D341Med (cell line): ENCODE data around the gene KHDC1.
"Not testable (repeated sequence)": the region's sequence is repeated elsewhere in the genome, so short reads cannot be mapped to it uniquely, and the experiment has no call there.

Experiments used
- DNase-seq: peaks from one replicate; pipeline ENCODE4 v3.0.0; 2012; ENCODE audit warnings: low spot score

KHDC1 gene

GRCh38 chr6:73262671-73263569 lies at the start of gene KHDC1:
Gene KHDC1, minus strand, starts transcription at chr6:73263196. Its CDS starts 20,679 bp downstream, at chr6:73242517.
- peak; percentile 93 for DNase-seq

- not testable (repeated sequence) for DNase-seq
These were observed 47.5 kb upstream of the KHDC1 start for GRCh38 chr6:73310503-73310845.

GRCh38 chr6:73309785-73310502 lies 46.9 kb upstream of the KHDC1 start:
- peak; percentile 89 for DNase-seq

DNA sequence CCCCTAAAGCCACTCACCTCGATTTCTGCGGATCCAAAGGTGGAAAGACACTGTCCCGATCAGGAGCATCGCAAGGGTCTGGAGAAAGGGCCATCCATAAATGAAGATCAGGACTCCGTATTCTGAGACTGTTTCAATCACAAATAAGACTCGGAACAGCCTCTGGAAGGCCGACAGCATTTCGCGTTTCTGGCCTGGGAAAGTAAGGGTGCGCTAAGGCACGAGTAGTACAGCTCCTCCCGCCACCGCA lies 46.5 kb upstream of the KHDC1 start:
- no peak for DNase-seq

- DNase-seq: peak; percentile 66
These were observed 45.9 kb upstream of the KHDC1 start for GRCh38 chr6:73308712-73309534.

GRCh38 chr6:73303773-73304172 lies 40.8 kb upstream of the KHDC1 start:
- not testable (repeated sequence) for DNase-seq

DNA sequence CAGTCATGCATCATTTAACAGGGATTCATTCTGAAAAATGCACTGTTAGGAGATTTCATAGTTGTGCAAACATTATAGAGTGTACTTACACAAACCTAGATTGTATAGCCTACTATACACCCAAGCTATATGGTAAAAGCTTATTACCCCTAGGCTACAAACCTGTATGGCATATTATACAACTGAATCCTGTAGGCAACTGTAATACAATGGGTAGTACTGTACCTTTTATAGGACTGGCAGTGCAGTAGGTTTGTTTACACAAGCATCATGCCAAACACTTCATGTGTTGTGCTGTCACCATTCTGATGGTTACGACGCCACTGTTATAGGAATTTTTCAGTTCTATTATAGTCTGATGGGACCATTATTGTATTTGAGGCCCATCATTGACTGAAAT lies 39.3 kb upstream of the KHDC1 start:
- no peak for DNase-seq

- DNase-seq: no peak
These were observed 36.4 kb upstream of the KHDC1 start for GRCh38 chr6:73299151-73299971.

- DNase-seq: no peak
These were observed 30.3 kb upstream of the KHDC1 start for GRCh38 chr6:73293331-73293730.

DNA sequence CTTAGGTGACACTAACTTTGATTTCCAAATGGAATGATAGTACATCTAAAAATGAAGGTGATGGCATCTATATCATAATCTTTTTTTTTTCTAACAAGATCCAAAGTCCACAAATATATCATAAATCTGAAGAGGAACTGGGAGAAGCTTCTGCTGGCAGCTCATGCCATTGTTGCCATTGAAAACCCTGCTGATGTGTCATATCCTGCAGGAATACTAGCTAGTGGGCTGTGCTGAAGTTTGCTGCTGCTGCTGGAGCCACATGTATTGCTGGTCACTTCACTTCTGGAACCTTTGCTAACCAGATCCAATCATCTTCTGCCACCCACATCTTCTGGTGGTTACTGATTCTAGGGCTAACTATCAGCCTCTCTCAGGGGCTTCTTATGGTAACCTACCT lies 27.4 kb upstream of the KHDC1 start:
- no peak for DNase-seq

GRCh38 chr6:73286752-73287151 lies 23.8 kb upstream of the KHDC1 start:
- no peak for DNase-seq

- peak; percentile 55 for DNase-seq
These were observed 22.8 kb upstream of the KHDC1 start for GRCh38 chr6:73285674-73286283.

DNA sequence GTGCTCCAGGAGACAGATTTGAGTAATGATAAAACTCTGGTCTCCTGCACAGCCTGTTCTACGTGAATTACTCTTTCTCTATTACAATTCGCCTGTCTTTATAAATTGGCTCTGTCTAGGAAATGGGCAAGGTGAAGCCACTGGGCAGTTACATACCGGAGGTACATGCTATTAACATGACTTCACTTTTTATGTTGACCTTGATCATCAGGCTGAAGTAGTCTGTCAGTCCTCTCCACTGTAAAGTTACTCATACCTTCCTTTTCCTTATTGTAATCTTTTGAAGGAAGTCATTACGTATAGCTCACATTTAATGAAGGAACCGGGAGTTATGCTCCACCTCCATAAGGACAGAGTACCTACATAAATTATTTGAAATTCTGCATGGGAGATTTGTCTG lies 19.9 kb upstream of the KHDC1 start:
- no peak for DNase-seq

DNA sequence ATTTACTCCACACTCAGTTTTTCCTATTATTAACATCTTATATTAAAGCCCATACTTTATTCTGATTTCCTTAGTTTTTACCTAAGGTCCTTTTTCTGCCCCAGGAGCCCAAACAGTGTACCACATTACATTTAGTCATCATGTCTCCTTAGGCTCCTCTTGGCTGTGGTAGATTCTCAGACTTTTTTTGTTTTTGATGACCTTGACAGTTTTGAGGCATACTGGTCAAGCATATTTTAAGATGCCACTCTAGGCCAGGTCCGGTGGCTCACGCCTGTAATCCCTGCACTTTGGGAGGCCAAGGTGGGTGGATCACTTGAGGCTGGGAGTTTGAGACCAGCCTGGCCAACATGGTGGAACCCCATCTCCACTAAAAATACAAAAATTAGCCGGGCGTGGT lies 18.7 kb upstream of the KHDC1 start:
- not testable (repeated sequence) for DNase-seq

DNA sequence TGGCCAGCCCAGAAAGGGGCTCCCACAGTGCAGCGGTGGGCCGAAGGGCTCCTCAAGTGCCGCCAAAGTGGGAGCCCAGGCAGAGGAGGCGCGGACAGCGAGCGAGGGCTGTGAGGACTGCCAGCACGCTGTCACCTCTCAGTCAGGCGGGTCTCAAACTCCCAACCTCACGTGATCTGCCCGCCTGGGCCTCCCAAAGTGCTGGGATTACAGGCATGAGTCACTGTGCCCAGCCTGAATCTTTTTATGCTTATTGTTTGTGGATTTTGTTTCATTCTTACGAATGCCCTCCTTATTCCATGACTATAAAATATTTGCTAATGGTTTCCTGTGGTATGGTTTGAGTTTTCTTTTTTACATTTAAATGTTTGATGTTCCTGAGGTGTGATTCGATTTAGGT lies 6.3 kb upstream of the KHDC1 start:
- not testable (repeated sequence) for DNase-seq

GRCh38 chr6:73268896-73269295 lies 5.9 kb upstream of the KHDC1 start:
- DNase-seq: not testable (repeated sequence)

DNA sequence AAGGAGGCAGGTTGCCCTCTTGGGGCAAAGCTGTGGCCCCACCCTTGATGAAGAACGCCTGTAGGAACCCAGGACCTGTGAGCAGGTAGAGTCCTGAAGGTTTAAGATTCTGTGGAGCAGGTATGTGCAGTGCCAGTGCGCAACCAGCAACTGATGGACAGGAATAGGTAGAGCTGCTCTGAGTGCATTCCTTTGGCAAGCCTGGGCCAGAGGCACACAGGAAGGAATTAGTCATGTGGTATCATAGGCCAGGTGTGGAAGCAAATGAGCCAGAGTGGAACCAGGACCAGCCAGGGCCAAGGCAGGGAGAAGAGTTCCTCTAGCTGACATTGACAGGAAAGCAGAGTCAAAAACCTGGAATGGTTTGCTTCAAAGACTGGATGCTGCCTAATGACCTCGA lies 1.4 kb upstream of the KHDC1 start:
- DNase-seq: no peak

DNA sequence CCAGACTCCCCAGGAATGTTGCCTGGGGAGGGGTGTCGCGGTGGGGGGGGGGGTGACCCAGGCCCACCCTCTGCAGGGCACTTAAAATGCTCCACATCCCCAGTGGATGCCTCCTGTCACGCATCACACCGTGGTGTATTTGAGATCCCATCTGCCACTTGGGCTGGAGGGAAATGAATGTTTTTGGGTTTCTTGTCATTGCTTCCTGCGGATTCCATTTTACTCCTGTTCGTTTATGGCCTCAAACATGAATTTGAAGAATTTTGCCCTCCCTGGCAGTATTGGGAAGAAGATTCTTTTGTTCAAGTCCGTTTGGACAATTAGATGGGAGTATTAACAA lies 544 bp upstream of the KHDC1 start:
- DNase-seq: no peak

- DNase-seq: no peak
These were observed 4.3 kb downstream of the KHDC1 start for GRCh38 chr6:73258721-73259120.

DNA sequence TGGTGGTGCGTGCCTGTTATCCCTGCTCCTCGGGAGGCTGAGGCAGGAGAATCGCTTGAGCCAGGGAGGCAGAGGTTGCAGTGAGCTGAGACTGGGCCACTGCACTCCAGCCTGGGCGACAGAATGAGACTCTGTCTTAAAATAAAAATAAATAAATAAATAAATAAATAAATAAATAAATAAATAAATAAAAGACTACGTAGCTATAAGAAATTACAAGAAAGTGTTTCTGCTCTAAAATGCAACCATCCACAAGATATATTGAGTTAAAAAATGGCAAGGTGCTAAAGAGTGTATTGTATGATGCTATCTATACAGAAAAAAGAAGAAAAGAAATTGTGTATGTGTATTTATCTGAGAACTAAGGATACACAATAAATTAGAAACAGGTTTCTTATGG lies 8.7 kb downstream of the KHDC1 start:
- DNase-seq: not testable (repeated sequence)

- DNase-seq: no peak
These were observed 10.3 kb downstream of the KHDC1 start for GRCh38 chr6:73252703-73253102.

GRCh38 chr6:73250016-73250415 lies 13.0 kb downstream of the KHDC1 start:
- no peak for DNase-seq
